Kidney (tissue), 14 donors: ENCODE measurements around the gene ENTPD2. TPM values are rescaled to one million over a fixed set of nuclear protein-coding genes. Genes with fewer than 3 reads are reported as not detected.
A peak's percentile ranks its signal among the peaks of the same experiment; 100 is the strongest.

Experiments
- DNase-seq, 5 donors: peaks; one replicate each; pipeline ENCODE4 v3.0.0-alpha.2; 2013 to 2020
- FAIRE-seq: peaks from 2 replicates; lab custom pipeline; 2012; peaks lifted over from hg19 to GRCh38; lab: Jason Lieb, UNC
- H3K27ac ChIP-seq, 2 donors: one replicate each; pipeline ENCODE4 v1.7.0; 2013; ENCODE audit warnings: low read depth in 2 of 2, low read length in 2 of 2, inconsistent platforms in 1 of 2
- H3K27me3 ChIP-seq: one replicate; pipeline ENCODE4 v1.7.1; 2013; ENCODE audit warnings: low read length, inconsistent platforms; ENCODE audit not compliant: control insufficient read depth, insufficient read depth
- H3K36me3 ChIP-seq, 3 donors: one replicate each; pipeline versions ENCODE4 v1.7.0 to v1.7.1; 2013; ENCODE audit warnings: low read length in 3 of 3, control low read depth in 1 of 3, inconsistent platforms in 1 of 3; ENCODE audit not compliant: insufficient read depth in 3 of 3, control insufficient read depth in 2 of 3
- H3K4me1 ChIP-seq, 3 donors: one replicate each; pipeline versions ENCODE4 v1.7.0 to v1.7.1; 2013; ENCODE audit warnings: low read length in 3 of 3, inconsistent platforms in 1 of 3, low read depth in 1 of 3; ENCODE audit not compliant: control insufficient read depth in 2 of 3, insufficient read depth in 2 of 3
- H3K4me3 ChIP-seq, 3 donors: one replicate each; pipeline versions ENCODE4 v1.7.0 to v1.8.1; 2013; ENCODE audit warnings: low read length in 3 of 3, control low read depth in 1 of 3, inconsistent platforms in 1 of 3
- H3K9ac ChIP-seq, 3 donors: one replicate each; pipeline versions ENCODE4 v1.7.0 to v1.7.1; 2013; ENCODE audit warnings: low read length in 3 of 3, control low read depth in 1 of 3, inconsistent platforms in 1 of 3
- H3K9me3 ChIP-seq, 3 donors: one replicate each; pipeline versions ENCODE4 v1.7.0 to v1.7.1; 2013; ENCODE audit warnings: low read length in 3 of 3, control low read depth in 1 of 3, inconsistent platforms in 1 of 3; ENCODE audit not compliant: control insufficient read depth in 2 of 3, insufficient read depth in 1 of 3
- intact Hi-C: fragments of 100-400 bp; cut with DNase I; formaldehyde crosslinking; loops from one replicate; pipeline ENCODE4 v1.11.1; 2022
- polyA plus RNA-seq: library from polyadenylated mRNA; stranded (reverse); fragments of 350-450 nt; fragmentation: Illumina TruSeq; extraction: RNeasy Lipid Tissue Mini Kit (QIAGEN cat#74804); gene quantifications from one replicate; pipeline ENCODE4 v1.2.3, GENCODE V29; 2014; ENCODE audit warnings: low read depth, low replicate concordance; ENCODE audit not compliant: insufficient read depth
- total RNA-seq: library from RNA; stranded (reverse); fragmentation: NEBNext Ultra II Directional; extraction: Animal tissue kit (Norgen Biotek cat#: 25700); gene quantifications from one replicate; pipeline ENCODE4 v1.2.1, GENCODE V29; 2021
- TF ChIP-seq, protein P1 (sequence below): IDR thresholded peaks from 3 replicates; pipeline ENCODE4 v1.5.1; 2012; ENCODE audit warnings: mild to moderate bottlenecking, moderate library complexity, borderline replicate concordance; ENCODE audit not compliant: insufficient read depth; ENCODE audit errors: extremely low read depth
- donor health status: control.
- donor health status: control.
- donor health status: control.
- donor health status: control.
- donor health status: control.
- donor health status: DM: yes; HTN: yes; CAD: no.
- donor health status: Normal renal cell carcinoma (clear cell type).

The ENTPD2 gene
- total and polyA plus RNA-seq, 2 donors from 2014 or later, result 5.5 to 9.3 TPM

- no peak overlapping the region for H3K4me3 ChIP-seq
- TF ChIP-seq, protein P1, sequence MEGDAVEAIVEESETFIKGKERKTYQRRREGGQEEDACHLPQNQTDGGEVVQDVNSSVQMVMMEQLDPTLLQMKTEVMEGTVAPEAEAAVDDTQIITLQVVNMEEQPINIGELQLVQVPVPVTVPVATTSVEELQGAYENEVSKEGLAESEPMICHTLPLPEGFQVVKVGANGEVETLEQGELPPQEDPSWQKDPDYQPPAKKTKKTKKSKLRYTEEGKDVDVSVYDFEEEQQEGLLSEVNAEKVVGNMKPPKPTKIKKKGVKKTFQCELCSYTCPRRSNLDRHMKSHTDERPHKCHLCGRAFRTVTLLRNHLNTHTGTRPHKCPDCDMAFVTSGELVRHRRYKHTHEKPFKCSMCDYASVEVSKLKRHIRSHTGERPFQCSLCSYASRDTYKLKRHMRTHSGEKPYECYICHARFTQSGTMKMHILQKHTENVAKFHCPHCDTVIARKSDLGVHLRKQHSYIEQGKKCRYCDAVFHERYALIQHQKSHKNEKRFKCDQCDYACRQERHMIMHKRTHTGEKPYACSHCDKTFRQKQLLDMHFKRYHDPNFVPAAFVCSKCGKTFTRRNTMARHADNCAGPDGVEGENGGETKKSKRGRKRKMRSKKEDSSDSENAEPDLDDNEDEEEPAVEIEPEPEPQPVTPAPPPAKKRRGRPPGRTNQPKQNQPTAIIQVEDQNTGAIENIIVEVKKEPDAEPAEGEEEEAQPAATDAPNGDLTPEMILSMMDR, result no peak
- intact Hi-C loops, result no loop called here
- peaks cover 0 to 4% (median 0%) of the 10 kb centered on the region in 3 donors for H3K4me1 ChIP-seq
- no peak overlapping the region for H3K9ac ChIP-seq
- H3K36me3 ChIP-seq, result no peaks in the 10 kb centered on the region
- DNase-seq, result peak in 4 of 5 donors; percentile 46 to 76 (median 70)
- no peak overlapping the region for H3K27ac ChIP-seq
- H3K27me3 ChIP-seq, result no peaks in the 10 kb centered on the region
- no peaks in the 10 kb centered on the region for H3K9me3 ChIP-seq
- no peak for FAIRE-seq
Observed at GRCh38 chr9:137007816-137008270, 46.0 kb downstream of the ENTPD2 start.

DNA sequence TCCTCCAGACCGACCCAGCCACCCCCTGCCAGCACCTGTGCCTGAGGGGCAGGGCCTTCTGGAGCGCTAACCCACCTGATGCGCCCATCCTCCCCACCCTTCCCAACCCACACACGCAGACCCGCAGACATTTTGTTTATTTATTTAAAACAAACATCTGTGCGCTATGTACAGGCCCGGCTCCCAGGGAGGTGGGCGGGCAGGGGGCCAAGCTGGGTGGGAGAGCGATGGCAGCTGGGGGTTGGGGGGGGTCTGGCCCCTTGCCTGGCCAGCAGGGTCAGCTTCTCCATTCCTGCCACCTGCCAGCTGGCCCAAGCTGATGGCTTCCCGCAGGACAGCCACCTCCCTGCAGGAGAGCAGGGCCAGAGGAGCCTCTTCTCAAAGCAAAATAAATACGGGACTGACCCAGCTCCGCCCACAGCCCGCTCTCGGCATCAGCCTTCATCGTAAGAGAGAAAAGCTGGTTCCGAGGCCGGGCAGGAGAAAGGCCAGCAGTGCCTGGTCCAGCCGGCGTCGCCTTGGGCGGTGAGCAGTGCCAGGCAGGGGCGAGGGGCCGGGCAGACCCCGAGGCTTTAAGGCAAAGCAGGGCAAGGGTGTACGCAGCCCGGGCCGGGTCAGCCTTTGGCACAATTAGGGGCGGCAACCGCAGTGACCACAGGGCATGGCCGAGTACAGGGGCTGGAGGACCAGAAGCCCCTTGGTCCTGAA lies 46.6 kb downstream of the ENTPD2 start:
- no peak overlapping the region for H3K9ac ChIP-seq
- H3K27ac ChIP-seq, result no peak overlapping the region
- intact Hi-C loops, result no loop called here
- TF ChIP-seq, protein P1, result no peak
- H3K9me3 ChIP-seq, result no peaks in the 10 kb centered on the region
- H3K4me3 ChIP-seq, result no peak overlapping the region
- H3K36me3 ChIP-seq, result no peaks in the 10 kb centered on the region
- peaks cover 0 to 4% (median 0%) of the 10 kb centered on the region in 3 donors for H3K4me1 ChIP-seq
- H3K27me3 ChIP-seq, result no peaks in the 10 kb centered on the region
- DNase-seq (peak in 1 of 5 donors; percentile 42), FAIRE-seq (no peak)

DNA sequence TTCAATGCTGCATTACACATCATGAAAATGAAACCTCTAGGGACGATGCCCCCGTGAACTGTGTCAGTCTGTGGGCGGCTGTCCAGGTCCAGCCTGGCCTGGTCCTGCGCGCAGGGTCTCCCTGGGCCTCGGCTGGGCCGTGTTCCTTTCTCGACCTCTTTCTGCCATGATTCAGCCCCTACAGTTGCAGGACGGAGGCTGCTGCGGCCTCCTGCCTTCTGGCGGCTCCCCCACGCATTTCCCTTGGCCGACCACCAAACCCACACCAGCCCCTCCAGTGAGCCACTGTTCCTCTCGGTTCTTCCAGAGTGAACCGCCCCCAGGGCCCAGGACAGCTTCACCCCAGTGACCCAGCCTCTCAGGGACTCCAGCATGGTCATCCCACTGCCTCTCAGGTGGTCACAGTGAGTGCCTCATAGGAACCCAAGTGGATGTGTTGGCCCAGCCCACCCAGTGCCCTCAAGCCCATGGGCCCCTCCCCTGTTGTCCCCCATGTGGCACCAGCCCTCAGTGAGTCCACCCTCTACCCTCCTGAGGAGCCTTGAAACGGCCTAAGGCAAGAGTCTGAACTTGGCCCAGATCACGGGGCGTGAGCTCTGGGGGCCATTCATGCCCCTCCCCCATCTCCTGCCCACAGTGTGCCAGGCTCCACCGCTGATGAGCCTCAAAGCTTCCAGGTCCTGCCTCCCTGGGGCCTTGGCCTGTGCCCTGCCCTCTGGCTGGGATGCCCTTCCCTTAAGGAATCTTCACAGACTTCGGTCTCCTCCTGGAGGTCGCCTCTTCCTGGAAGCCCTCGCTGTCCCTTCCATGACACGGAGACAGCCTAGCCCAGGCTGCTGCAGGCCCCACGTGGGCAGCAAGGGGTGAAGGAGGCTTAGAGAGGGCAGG lies 47.5 kb downstream of the ENTPD2 start:
- no peaks in the 10 kb centered on the region for H3K36me3 ChIP-seq
- H3K27ac ChIP-seq, result no peak overlapping the region
- no peak overlapping the region for H3K9ac ChIP-seq
- H3K9me3 ChIP-seq, result no peaks in the 10 kb centered on the region
- H3K27me3 ChIP-seq, result no peaks in the 10 kb centered on the region
- intact Hi-C loops, result no loop called here
- FAIRE-seq (no peak), DNase-seq (no peak)
- H3K4me3 ChIP-seq, result no peak overlapping the region
- TF ChIP-seq, protein P1, result no peak
- peaks cover 0 to 4% (median 0%) of the 10 kb centered on the region in 3 donors for H3K4me1 ChIP-seq
